ENCODE data around the gene KCNJ2.

The KCNJ2 gene

GRCh38 chr17:70225276-70225675 lies 55.9 kb downstream of the KCNJ2 start:
- TF ChIP-seq YY1 (IDR thresholded peaks at IDR 0.05; ENCODE audit: low read depth) (no peak), CREB1 (IDR thresholded peaks at IDR 0.05; ENCODE audit: low read depth) (no peak), FOXM1 (IDR thresholded peaks at IDR 0.05; ENCODE audit: borderline replicate concordance, low read depth) (no peak), CEBPB (IDR thresholded peaks at IDR 0.05) (no peak), RAD21 (IDR thresholded peaks at IDR 0.05; ENCODE audit: low read depth) (no peak), ZBTB7A (IDR thresholded peaks at IDR 0.05; ENCODE audit: low read depth) (no peak), EP300 (IDR thresholded peaks at IDR 0.05; ENCODE audit: borderline replicate concordance) (no peak), TAF1 (IDR thresholded peaks at IDR 0.05; ENCODE audit: low read depth) (no peak), TCF12 (IDR thresholded peaks at IDR 0.05; ENCODE audit: low read depth) (no peak), USF1 (IDR thresholded peaks at IDR 0.05) (no peak), EGR1 (IDR thresholded peaks at IDR 0.05) (no peak), REST (IDR thresholded peaks at IDR 0.05; ENCODE audit: low read depth) (no peak), TEAD4 (IDR thresholded peaks at IDR 0.05) (no peak), NFIC (IDR thresholded peaks at IDR 0.05) (no peak)
- TF ChIP-seq, protein P1, sequence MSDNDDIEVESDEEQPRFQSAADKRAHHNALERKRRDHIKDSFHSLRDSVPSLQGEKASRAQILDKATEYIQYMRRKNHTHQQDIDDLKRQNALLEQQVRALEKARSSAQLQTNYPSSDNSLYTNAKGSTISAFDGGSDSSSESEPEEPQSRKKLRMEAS (IDR thresholded peaks at IDR 0.05) = no peak
